ENCODE results near the gene COG3. TPM values are rescaled to one million over a fixed set of nuclear protein-coding genes. Genes with fewer than 3 reads are reported as not detected.

Gene COG3
- total RNA-seq, 6 experiments from 2014 or later = 17.5 to 22.2 (median 20.7) TPM

DNA sequence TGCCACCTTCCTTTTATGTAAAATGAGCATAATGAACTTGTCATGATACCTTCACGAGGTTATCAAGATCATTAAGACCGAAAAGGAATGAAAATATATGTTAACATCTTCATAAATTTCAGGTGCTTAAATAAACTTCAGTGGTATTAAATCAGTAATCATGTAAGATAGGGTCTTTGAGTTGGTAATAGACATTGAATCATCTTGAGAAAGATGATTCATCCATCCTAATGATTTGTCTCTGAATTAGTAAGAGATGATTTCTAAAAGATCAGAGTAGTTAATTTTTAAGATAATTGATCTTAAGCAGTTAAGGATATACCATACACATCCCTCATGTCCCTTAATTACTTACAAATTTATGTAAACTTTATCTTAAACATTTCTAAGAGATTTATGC is 52.0 kb downstream of the COG3 start:
- H3K27me3 Mint-ChIP-seq (ENCODE audit: insufficient read depth) = no peaks in the 10 kb centered on the region; the same call in 1 of the 2 replicates

DNA sequence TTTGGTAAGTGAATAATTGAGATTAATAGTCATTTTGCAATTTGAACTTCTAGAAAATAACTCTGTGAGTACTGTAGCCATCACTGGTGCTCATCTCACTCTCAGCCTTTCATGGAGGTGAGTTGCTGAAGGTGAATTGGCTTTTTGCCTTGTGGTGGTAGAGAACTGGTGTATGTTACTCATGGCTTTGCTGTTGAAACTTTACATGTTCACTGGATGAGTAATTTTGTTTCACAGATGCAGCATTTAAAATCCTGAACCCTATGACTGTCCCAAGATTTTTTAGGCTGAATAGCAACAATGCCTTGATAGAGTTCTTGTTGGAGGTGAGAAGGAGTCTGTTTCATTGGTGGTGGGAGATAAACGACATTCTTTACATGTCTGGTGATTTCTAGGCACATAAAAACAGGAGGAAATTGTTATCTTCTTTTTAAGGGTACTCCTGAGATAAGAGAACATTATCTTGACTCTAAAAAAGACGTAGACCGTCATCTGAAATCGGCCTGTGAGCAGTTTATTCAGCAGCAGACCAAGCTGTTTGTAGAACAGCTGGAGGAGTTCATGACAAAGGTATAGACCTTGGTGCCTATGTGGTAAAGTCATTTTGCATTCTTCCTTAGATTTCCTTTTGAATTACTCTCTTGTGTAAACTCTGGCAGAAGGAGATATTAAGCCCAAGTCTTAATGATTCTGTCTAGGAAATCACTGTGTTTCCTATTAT is 53.9 kb downstream of the COG3 start:
- H3K27ac Mint-ChIP-seq = peak overlapping the region; percentile 31
- H3K4me1 Mint-ChIP-seq (ENCODE audit: low read depth) = peaks cover 76% of the 10 kb centered on the region
- peaks cover 47% of the 10 kb centered on the region for H3K36me3 Mint-ChIP-seq (ENCODE audit: low read depth)
- no peak overlapping the region for H3K4me3 Mint-ChIP-seq
- no peaks in the 10 kb centered on the region for H3K9me3 Mint-ChIP-seq
- H3K27me3 Mint-ChIP-seq (ENCODE audit: insufficient read depth) = no peaks in the 10 kb centered on the region; the same call in 1 of the 2 replicates
- DNase-seq = peak; percentile 75
- TF ChIP-seq, protein P1, sequence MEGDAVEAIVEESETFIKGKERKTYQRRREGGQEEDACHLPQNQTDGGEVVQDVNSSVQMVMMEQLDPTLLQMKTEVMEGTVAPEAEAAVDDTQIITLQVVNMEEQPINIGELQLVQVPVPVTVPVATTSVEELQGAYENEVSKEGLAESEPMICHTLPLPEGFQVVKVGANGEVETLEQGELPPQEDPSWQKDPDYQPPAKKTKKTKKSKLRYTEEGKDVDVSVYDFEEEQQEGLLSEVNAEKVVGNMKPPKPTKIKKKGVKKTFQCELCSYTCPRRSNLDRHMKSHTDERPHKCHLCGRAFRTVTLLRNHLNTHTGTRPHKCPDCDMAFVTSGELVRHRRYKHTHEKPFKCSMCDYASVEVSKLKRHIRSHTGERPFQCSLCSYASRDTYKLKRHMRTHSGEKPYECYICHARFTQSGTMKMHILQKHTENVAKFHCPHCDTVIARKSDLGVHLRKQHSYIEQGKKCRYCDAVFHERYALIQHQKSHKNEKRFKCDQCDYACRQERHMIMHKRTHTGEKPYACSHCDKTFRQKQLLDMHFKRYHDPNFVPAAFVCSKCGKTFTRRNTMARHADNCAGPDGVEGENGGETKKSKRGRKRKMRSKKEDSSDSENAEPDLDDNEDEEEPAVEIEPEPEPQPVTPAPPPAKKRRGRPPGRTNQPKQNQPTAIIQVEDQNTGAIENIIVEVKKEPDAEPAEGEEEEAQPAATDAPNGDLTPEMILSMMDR (IDR thresholded peaks at IDR 0.05) = no peak

More for the DNA sequence above, 52.0 kb downstream of the COG3 start:
- Mint-ChIP-seq H3K36me3 (ENCODE audit: low read depth) (peaks cover 49% of the 10 kb centered on the region), H3K9me3 (no peaks in the 10 kb centered on the region), H3K4me1 (ENCODE audit: low read depth) (peaks cover 63% of the 10 kb centered on the region), H3K4me3 (no peak overlapping the region), H3K27ac (no peak overlapping the region)
- TF ChIP-seq, protein P1 (IDR thresholded peaks at IDR 0.05) = no peak
- no peak for DNase-seq

DNA sequence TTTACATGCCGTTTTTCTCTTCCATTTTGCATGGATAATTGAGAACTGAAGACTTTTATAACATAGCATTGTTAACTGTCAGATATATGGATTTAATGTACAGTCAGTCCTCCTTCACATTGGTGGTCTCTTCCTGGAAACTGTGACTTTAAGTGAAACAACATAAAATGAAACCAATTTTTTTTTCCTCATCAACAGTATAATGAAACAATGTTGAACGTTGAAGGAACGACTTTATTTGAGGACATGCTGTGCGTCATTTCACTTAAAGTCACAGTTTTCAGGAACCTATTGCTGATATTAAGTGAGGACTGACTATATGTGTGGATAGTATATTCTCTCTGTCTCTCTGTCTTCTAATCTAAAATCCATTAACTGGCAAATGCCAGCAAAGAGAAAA is 54.8 kb downstream of the COG3 start:
- no peaks in the 10 kb centered on the region for H3K9me3 Mint-ChIP-seq
- TF ChIP-seq, protein P1 (IDR thresholded peaks at IDR 0.05) = no peak
- peak overlapping the region; percentile 42; the same call in 1 of the 2 replicates for H3K27ac Mint-ChIP-seq
- peaks cover 84% of the 10 kb centered on the region for H3K4me1 Mint-ChIP-seq (ENCODE audit: low read depth)
- peaks cover 45% of the 10 kb centered on the region for H3K36me3 Mint-ChIP-seq (ENCODE audit: low read depth)
- no peak for DNase-seq
- H3K4me3 Mint-ChIP-seq = no peak overlapping the region
- H3K27me3 Mint-ChIP-seq (ENCODE audit: insufficient read depth) = no peaks in the 10 kb centered on the region; the same call in 1 of the 2 replicates

DNA sequence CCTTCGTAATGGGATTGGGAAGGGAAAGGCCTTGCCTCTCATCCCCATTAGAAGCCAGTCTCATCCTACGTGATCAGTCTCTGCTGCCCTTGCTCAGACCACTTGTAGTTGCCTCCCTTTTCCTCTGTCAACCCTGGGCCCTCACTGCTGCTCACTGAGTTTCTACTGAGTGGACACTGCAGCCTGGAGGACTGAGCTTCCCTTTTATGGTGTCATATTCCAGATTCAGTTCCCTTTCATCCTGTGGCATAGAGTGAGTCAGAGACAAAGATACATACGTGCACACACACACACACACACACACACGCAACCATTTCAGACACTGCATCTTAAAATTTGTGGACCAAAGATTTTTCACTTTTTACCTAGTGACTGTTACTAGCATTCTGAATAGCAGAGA is 56.6 kb downstream of the COG3 start:
- Mint-ChIP-seq H3K9me3 (no peaks in the 10 kb centered on the region), H3K4me1 (ENCODE audit: low read depth) (peaks cover 77% of the 10 kb centered on the region), H3K36me3 (ENCODE audit: low read depth) (peaks cover 46% of the 10 kb centered on the region), H3K27ac (peak overlapping the region; percentile 81), H3K4me3 (peak overlapping the region; percentile 34; the same call in 1 of the 2 replicates), H3K27me3 (ENCODE audit: insufficient read depth) (no peaks in the 10 kb centered on the region; the same call in 1 of the 2 replicates)
- DNase-seq = peak; percentile 83
- TF ChIP-seq, protein P1 (IDR thresholded peaks at IDR 0.05) = no peak

DNA sequence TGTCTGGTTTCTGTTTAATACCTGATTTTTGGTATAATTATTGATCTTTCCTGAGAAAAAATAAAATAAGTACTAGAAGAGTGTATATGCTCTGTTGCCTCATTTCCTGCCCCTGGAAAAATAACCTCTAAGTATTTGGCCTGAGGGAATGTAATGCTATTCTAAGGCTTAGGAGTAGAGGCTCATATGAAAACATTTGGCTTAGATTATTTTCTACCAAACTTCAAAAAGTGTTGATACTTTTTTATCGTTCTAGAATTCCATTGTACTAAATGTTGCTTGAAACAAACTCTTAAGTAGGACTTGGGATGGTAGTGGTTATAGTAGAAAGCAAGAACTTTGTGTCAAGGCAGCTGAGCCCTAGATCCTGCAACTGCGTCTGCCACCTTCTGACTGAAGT is 57.8 kb downstream of the COG3 start:
- DNase-seq = peak; percentile 66

More for the DNA sequence above, 57.8 kb downstream of the COG3 start:
- Mint-ChIP-seq H3K36me3 (ENCODE audit: low read depth) (peaks cover 45% of the 10 kb centered on the region), H3K27me3 (ENCODE audit: insufficient read depth) (no peaks in the 10 kb centered on the region; the same call in 1 of the 2 replicates), H3K27ac (peak overlapping the region; percentile 71), H3K4me3 (peak overlapping the region; percentile 50), H3K9me3 (no peaks in the 10 kb centered on the region), H3K4me1 (ENCODE audit: low read depth) (peaks cover 73% of the 10 kb centered on the region)
- TF ChIP-seq, protein P1 (IDR thresholded peaks at IDR 0.05) = peak; percentile 27; the same call in 1 of the 2 replicates
